Stomach (tissue), 4 donors: ENCODE measurements around the gene DDX54.

Experiments
- CTCF ChIP-seq, 7 experiments: fragments of 450-650 bp in 4 of 7; fragments of 200-600 bp in 3 of 7; sonication (generic) in 3 of 7; IDR thresholded peaks; one replicate each; pipeline ENCODE4 v1.5.1; 2016 to 2019; ENCODE audit warnings: antibody characterized with exemption in 7 of 7, control low read depth in 2 of 7, mild to moderate bottlenecking in 1 of 7
- POLR2AphosphoS5 ChIP-seq, 3 donors: sonication (generic); formaldehyde crosslinking; IDR thresholded peaks; one replicate each; pipeline ENCODE4 v1.6.1; 2016; ENCODE audit warnings: antibody characterized with exemption in 3 of 3

- TF ChIP-seq CTCF (IDR thresholded peaks at IDR 0.05) (no peak), POLR2AphosphoS5 (IDR thresholded peaks at IDR 0.05) (no peak)
These were observed 29.6 kb downstream of the DDX54 start for GRCh38 chr12:113155646-113156045.
